K562 (cell line): ENCODE measurements around the gene GLG1. TPM values are rescaled to one million over a fixed set of nuclear protein-coding genes. Genes with fewer than 3 reads are reported as not detected.

Experiments used
- ATAC-seq: fragments of 200-7000 bp; cut with Tn5 transposase; 3 replicates; pipeline ENCODE4 v1.9.1; 2020; ENCODE audit warnings: moderate library complexity
- BruUV-seq: library from RNA; stranded (reverse); fragments of 400-500 nt; replicated peaks from 2 replicates; lab custom pipeline; 2021; lab: Mats Ljungman, UMichigan
- CTCF ChIA-PET: fragments of 300-600 bp; formaldehyde crosslinking; extraction: SDS; loops from one replicate; lab custom pipeline; 2021; ENCODE audit warnings: low intra/inter-chr PET ratio; lab: Yijun Ruan, JAX
- POLR2A ChIA-PET: fragments of 300-600, 350-650 bp; sonication (Branson Sonifier 250); formaldehyde crosslinking; extraction: SDS; loops from one replicate; lab custom pipeline; 2021; ENCODE audit warnings: antibody characterized with exemption, inconsistent platforms; lab: Yijun Ruan, JAX
- DNase-seq, 4 experiments: peaks; one replicate each; pipeline versions ENCODE4 v3.0.0 to v3.0.0-alpha.2; 2011 to 2018; ENCODE audit warnings: low spot score in 3 of 4, mixed read lengths in 3 of 4; ENCODE audit errors: extremely low read depth in 1 of 4
- FAIRE-seq: peaks from 2 replicates; lab custom pipeline; 2011; peaks lifted over from hg19 to GRCh38; lab: Jason Lieb, UNC
- H2AFZ ChIP-seq: 2 replicates; pipeline ENCODE4 v1.6.0; 2011; ENCODE audit warnings: low read depth, low read length, control low read depth, inconsistent platforms
- H3K27ac ChIP-seq: fragments of 200-600 bp; 3 replicates; pipeline ENCODE4 v1.8.0; 2011; ENCODE audit warnings: low read depth, mild to moderate bottlenecking, control low read depth, inconsistent platforms, low read length, moderate library complexity, mixed read lengths; ENCODE audit errors: extremely low read depth
- H3K27me3 ChIP-seq, 2 experiments: fragments of 300-600 bp in 1 of 2; 2 replicates in 1 of 2; 3 replicates in 1 of 2; pipeline versions ENCODE4 v1.6.0 to v1.8.0; 2011; ENCODE audit warnings: inconsistent platforms in 2 of 2, low read length in 2 of 2, mild to moderate bottlenecking in 1 of 2, mixed read lengths in 1 of 2, moderate library complexity in 1 of 2; ENCODE audit not compliant: control insufficient read depth in 2 of 2, insufficient read depth in 2 of 2
- H3K36me3 ChIP-seq: fragments of 300-600 bp; 3 replicates; pipeline ENCODE4 v1.8.0; 2011; ENCODE audit warnings: mild to moderate bottlenecking, low read length, inconsistent platforms; ENCODE audit not compliant: control insufficient read depth, insufficient read depth
- H3K4me1 ChIP-seq, 2 experiments: fragments of 200-600 bp in 1 of 2; replicated peaks in 1 of 2; 2 replicates in 1 of 2; 3 replicates in 1 of 2; pipeline versions ENCODE4 v1.5.1 to v1.8.0; 2011; ENCODE audit warnings: inconsistent platforms in 2 of 2, low read length in 2 of 2, mild to moderate bottlenecking in 1 of 2, mixed read lengths in 1 of 2, moderate library complexity in 1 of 2; ENCODE audit not compliant: control insufficient read depth in 2 of 2, insufficient read depth in 2 of 2
- H3K4me2 ChIP-seq: 2 replicates; pipeline ENCODE4 v1.6.1; 2011; ENCODE audit warnings: low read length, control low read depth, inconsistent platforms, mixed read lengths; ENCODE audit not compliant: insufficient read depth
- H3K4me3 ChIP-seq: fragments of 200-600 bp; sonication (generic), shearing (Covaris generic); 2 replicates; pipeline ENCODE4 v1.5.1; 2016; ENCODE audit warnings: control low read depth, inconsistent platforms
- H3K79me2 ChIP-seq: fragments of 200-600 bp; 3 replicates; pipeline ENCODE4 v1.8.0; 2011; ENCODE audit warnings: low read length, inconsistent platforms; ENCODE audit not compliant: control insufficient read depth, insufficient read depth
- H3K9ac ChIP-seq, 2 experiments: 2 replicates each; pipeline versions ENCODE4 v1.6.0 to v1.6.1; 2011; ENCODE audit warnings: low read depth in 2 of 2, low read length in 2 of 2, control low read depth in 1 of 2, inconsistent platforms in 1 of 2, mild to moderate bottlenecking in 1 of 2, mixed read lengths in 1 of 2; ENCODE audit not compliant: insufficient read depth in 1 of 2
- H3K9me1 ChIP-seq: one replicate; pipeline ENCODE4 v1.6.0; 2011; ENCODE audit warnings: inconsistent platforms, mild to moderate bottlenecking, low read length, moderate library complexity; ENCODE audit not compliant: control insufficient read depth, insufficient read depth
- H3K9me3 ChIP-seq: replicated peaks from 2 replicates; pipeline ENCODE4 v1.5.1; 2011; ENCODE audit warnings: low read depth, low read length, inconsistent platforms; ENCODE audit not compliant: control insufficient read depth, insufficient read depth
- H4K20me1 ChIP-seq: replicated peaks from 2 replicates; pipeline ENCODE4 v1.6.1; 2011; ENCODE audit warnings: low read length, inconsistent platforms, mixed read lengths; ENCODE audit not compliant: control insufficient read depth, insufficient read depth
- CGGBP1 ChIP-seq: fragments of 250-450 bp; sonication (Bioruptor Pico); IDR thresholded peaks from 2 replicates; pipeline ENCODE4 v1.9.0; 2021; ENCODE audit warnings: mild to moderate bottlenecking
- DIDO1 ChIP-seq: fragments of 450-650 bp; IDR thresholded peaks from 2 replicates; pipeline ENCODE4 v1.6.1; 2016; ENCODE audit warnings: low read depth, missing biosample characterization, missing genetic modification characterization
- GTF2E2 ChIP-seq: fragments of 200-800 bp; sonication (Bioruptor generic); IDR thresholded peaks from 2 replicates; pipeline ENCODE4 v1.6.1; 2016; ENCODE audit warnings: missing genetic modification characterization, missing compliant biosample characterization
- HMGXB4 ChIP-seq: sonication (generic); formaldehyde crosslinking; IDR thresholded peaks from 2 replicates; pipeline ENCODE4 v1.8.1; 2023; ENCODE audit warnings: mild to moderate bottlenecking, missing genetic modification reagents
- IFI16 ChIP-seq: fragments of 250-450 bp; sonication (Bioruptor Pico); IDR thresholded peaks from 2 replicates; pipeline ENCODE4 v2.1.2; 2022; ENCODE audit warnings: mild to moderate bottlenecking, inconsistent platforms
- JUNB ChIP-seq: fragments of 450-650 bp; formaldehyde crosslinking; conservative IDR thresholded peaks from 2 replicates; pipeline ENCODE4 v1.4.0; 2020; ENCODE audit warnings: mild to moderate bottlenecking
- KHSRP ChIP-seq: fragments of 450-650 bp; IDR thresholded peaks from 2 replicates; pipeline ENCODE4 v1.6.1; 2017
- MTA1 ChIP-seq: fragments of 450-650 bp; IDR thresholded peaks from 2 replicates; pipeline ENCODE4 v1.6.1; 2017; ENCODE audit warnings: borderline replicate concordance
- NRF1 ChIP-seq, 2 experiments: fragments of 450-650 bp; IDR thresholded peaks in 1 of 2; conservative IDR thresholded peaks in 1 of 2; 2 replicates each; pipeline ENCODE4 v1.6.1; 2014; ENCODE audit warnings: mild to moderate bottlenecking in 2 of 2
- PHF8 ChIP-seq: fragments of 200-600 bp; sonication (generic); IDR thresholded peaks from 2 replicates; pipeline ENCODE4 v1.6.1; 2012; ENCODE audit warnings: mixed run types, mild to moderate bottlenecking, inconsistent platforms, low read length, moderate library complexity, borderline replicate concordance
- POLR2H ChIP-seq: IDR thresholded peaks from 2 replicates; pipeline ENCODE4 v1.6.1; 2016; ENCODE audit warnings: missing genetic modification characterization, low read depth, mild to moderate bottlenecking, control low read depth, missing compliant biosample characterization, moderate library complexity
- RAD21 ChIP-seq, 2 experiments: fragments of 250-450 bp in 1 of 2; fragments of 450-650 bp in 1 of 2; sonication (Bioruptor Pico) in 1 of 2; formaldehyde crosslinking in 1 of 2; IDR thresholded peaks in 1 of 2; conservative IDR thresholded peaks in 1 of 2; 2 replicates each; pipeline versions ENCODE4 v1.4.0 to v1.8.0; 2020 to 2022; ENCODE audit warnings: mild to moderate bottlenecking in 2 of 2, moderate library complexity in 1 of 2
- RBBP5 ChIP-seq: fragments of 200-600 bp; sonication (generic); IDR thresholded peaks from 2 replicates; pipeline ENCODE4 v1.6.1; 2012; ENCODE audit warnings: borderline replicate concordance, mild to moderate bottlenecking, low read length, control low read depth, inconsistent platforms; ENCODE audit not compliant: insufficient read depth, poor library complexity, severe bottlenecking
- SMARCA4 ChIP-seq: fragments of 450-650 bp; IDR thresholded peaks from 2 replicates; pipeline ENCODE4 v1.6.1; 2016
- TEAD1 ChIP-seq, 2 experiments: fragments of 450-650 bp in 1 of 2; sonication (generic) in 1 of 2; formaldehyde crosslinking; IDR thresholded peaks; 2 replicates each; pipeline versions ENCODE4 v1.4.0 to v1.8.0; 2020 to 2022; ENCODE audit warnings: mild to moderate bottlenecking in 2 of 2, missing genetic modification reagents in 1 of 2
- ZC3H11A ChIP-seq: IDR thresholded peaks from 2 replicates; pipeline ENCODE4 v1.6.1; 2012; ENCODE audit warnings: low read depth, low read length, improper control_type of control experiment
- ZKSCAN3 ChIP-seq: fragments of 250-450 bp; sonication (Bioruptor Pico); IDR thresholded peaks from 2 replicates; pipeline ENCODE4 v1.4.0; 2020
- WGBS: fragments of 100-300 bp; shearing (Covaris generic); methylation state at CpG from one replicate; pipeline ENCODE4 v1.1.6; 2016; ENCODE audit warnings: low coverage, mixed read lengths; ENCODE audit not compliant: insufficient coverage; ENCODE audit errors: missing lambda C conversion rate; 5-methylcytosine and 5-hydroxymethylcytosine counted together
- in situ Hi-C: fragments of 300-500 bp; cut with MboI; formaldehyde crosslinking; loops from 4 replicates; pipeline ENCODE4 v1.15.0; 2018; ENCODE audit warnings: inconsistent platforms, mixed read lengths
- intact Hi-C: fragments of 100-400 bp; cut with micrococcal nuclease; formaldehyde crosslinking; loops from 2 replicates; pipeline ENCODE4 v1.14.2; 2022
- polyA plus RNA-seq, 8 experiments: library from polyadenylated mRNA; depleted of rRNA in 4 of 8; stranded (reverse) in 5 of 8; unstranded in 3 of 8; fragments of >200 nt; fragmentation: Nextera tagmentation in 2 of 8; fragmentation: Illumina TruSeq in 1 of 8; extraction: Ambion mirVana in 2 of 8; extraction: Trizol in 1 of 8; gene quantifications; 2 replicates each; pipeline versions ENCODE4 v1.2.1 to v1.2.3, GENCODE V29; 2011 to 2014; ENCODE audit warnings: inconsistent platforms in 1 of 8, missing spikeins in 1 of 8
- total RNA-seq, 7 experiments: library from RNA; depleted of rRNA in 6 of 7; stranded (reverse); fragments of >200 nt in 6 of 7; fragmentation: Illumina TruSeq in 2 of 7; extraction: Trizol in 2 of 7; gene quantifications; 2 replicates each; pipeline versions ENCODE4 v1.2.1 to v1.2.3, GENCODE V29; 2011 to 2021; ENCODE audit warnings: low replicate concordance in 1 of 7

Gene GLG1
- total and polyA plus RNA-seq, 9 of the 15 experiments (the other 6 are each of a cell fraction or from before 2014, with no cell fraction given), result 6.2 to 36.0 (median 23.6) TPM

- Histone ChIP-seq H3K4me3 (no peak overlapping the region), H3K4me2 (no peak overlapping the region), H3K27ac (no peak overlapping the region), H3K79me2 (no peaks in the 10 kb centered on the region), H3K9me1 (no peaks in the 10 kb centered on the region), H2AFZ (no peak overlapping the region), H3K27me3 (no peaks in the 10 kb centered on the region), H4K20me1 (no peaks in the 10 kb centered on the region), H3K36me3 (peaks cover 42% of the 10 kb centered on the region; the same call in 2 of the 3 replicates), H3K4me1 (no peaks in the 10 kb centered on the region), H3K9me3 (no peaks in the 10 kb centered on the region), H3K9ac (no peak overlapping the region)
- intact Hi-C loops (no loop called here), in situ Hi-C loops (no loop called here)
- DNase-seq, result no peak
- no peak for ATAC-seq
- TF ChIP-seq RAD21 (CRISPR knock-in tag; conservative IDR thresholded peaks at IDR 0.05 in 1 of 2, IDR thresholded peaks at IDR 0.05 in 1 of 2) (no peak), NRF1 (conservative IDR thresholded peaks at IDR 0.05 in 1 of 2, IDR thresholded peaks at IDR 0.05 in 1 of 2) (no peak), ZKSCAN3 (CRISPR knock-in tag) (no peak), POLR2H (tag) (no peak), RBBP5 (no peak), GTF2E2 (tag) (no peak), PHF8 (no peak), IFI16 (CRISPR knock-in tag) (no peak), JUNB (CRISPR knock-in tag) (no peak), HMGXB4 (no peak), DIDO1 (no peak), CGGBP1 (CRISPR knock-in tag) (no peak), TEAD1 (CRISPR knock-in tag; IDR thresholded peaks at IDR 0.05) (no peak), KHSRP (no peak), ZC3H11A (no peak), SMARCA4 (no peak), MTA1 (no peak)
- no peak for FAIRE-seq
- ChIA-PET CTCF (no interaction called here), POLR2A (interaction anchor here (0.5 to 1.0 kb wide), 2 partner anchors 8 to 146 kb away, joined by 3 read pairs; no protein-coding TSS in a partner anchor)
- no TSS peak for BruUV-seq
- WGBS, result 87% methylated on average over 9 of the region's 9 CpGs
Measured at GRCh38 chr16:74487634-74488495, 119.0 kb downstream of the GLG1 start.
